ENCODE results near the gene DOK4.

DNA sequence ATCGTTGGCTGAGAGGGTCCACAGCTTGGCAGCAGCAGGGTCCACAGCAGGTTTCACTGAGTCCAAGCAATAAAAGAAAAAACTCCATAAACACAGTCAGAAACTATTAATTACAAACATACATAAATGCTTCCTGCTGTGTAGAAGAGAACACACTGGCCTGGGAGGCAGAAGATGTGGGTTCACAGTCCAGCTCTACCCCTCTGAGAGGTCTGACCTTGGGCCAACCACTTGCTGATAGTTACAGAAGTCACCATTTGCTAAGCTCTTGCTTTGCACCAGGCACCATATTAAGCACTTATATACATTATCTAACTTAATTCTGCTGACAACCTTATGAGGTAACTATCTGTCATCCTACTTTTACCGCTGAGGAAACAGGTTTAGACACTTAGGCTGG lies 53.8 kb downstream of the DOK4 start:
- TF ChIP-seq ZFX (IDR thresholded peaks at IDR 0.05; ENCODE audit: borderline replicate concordance): no peak
- no peak for TF ChIP-seq CTCF (IDR thresholded peaks at IDR 0.05)

Measured in 22Rv1 (cell line).